Renal pelvis (tissue), 12 donors: Measurements from ENCODE around the gene HPD. TPM values are rescaled to one million over a fixed set of nuclear protein-coding genes. Genes with fewer than 3 reads are reported as not detected.
"Not testable (repeated sequence)": the region's sequence is repeated elsewhere in the genome, so short reads cannot be mapped to it uniquely, and the experiment has no call there.

Source experiments
- DNase-seq: peaks from one replicate; pipeline ENCODE4 v3.0.0-alpha.2; 2013
- long read RNA-seq, 16 experiments: transcript quantifications; one replicate each; lab custom pipeline, GENCODE V29; 2026
- polyA plus RNA-seq, 3 donors: library from polyadenylated mRNA; unstranded; fragments of 120-200 nt; gene quantifications; one replicate each; pipeline ENCODE4 v1.2.1, GENCODE V29; 2013; ENCODE audit not compliant: insufficient read length in 3 of 3

HPD gene
- polyA plus RNA-seq = 1 to 10 TPM; 3.2 to 5.0 (median 4.4) TPM
- long read RNA-seq, donor 1, partial matches to known transcripts = 0 of 2 reads
- long read RNA-seq, donor 1, other reads (novel, unspliced or antisense) = 0 of 2 reads
- long read RNA-seq, donor 2 = 0 reads
- long read RNA-seq, donor 3, partial matches to known transcripts = 0 of 1 reads
- long read RNA-seq, donor 3, other reads (novel, unspliced or antisense) = 0 of 1 reads
- long read RNA-seq, donor 4 = 0 reads
- long read RNA-seq, donor 5 = 0 reads
- long read RNA-seq, donor 6 = 0 reads
- long read RNA-seq, donor 7, partial matches to known transcripts = 0 of 2 reads
- long read RNA-seq, donor 7, other reads (novel, unspliced or antisense) = 0 of 2 reads
- long read RNA-seq, donor 8 = 0 reads
- long read RNA-seq, donor 9, partial matches to known transcripts = 0 of 1 reads
- long read RNA-seq, donor 9, other reads (novel, unspliced or antisense) = 0 of 1 reads
- long read RNA-seq, donor 10 = 0 reads
- long read RNA-seq, donor 11, partial matches to known transcripts = 0 of 1 reads
- long read RNA-seq, donor 11, other reads (novel, unspliced or antisense) = 0 of 1 reads
- long read RNA-seq, donor 12, partial matches to known transcripts = 0 of 1 reads
- long read RNA-seq, donor 12, other reads (novel, unspliced or antisense) = 0 of 1 reads
- long read RNA-seq, donor 13, partial matches to known transcripts = 0 of 1 reads
- long read RNA-seq, donor 13, other reads (novel, unspliced or antisense) = 0 of 1 reads
- long read RNA-seq, donor 14 = 0 reads
- long read RNA-seq, donor 15, partial matches to known transcripts = 0 of 1 reads
- long read RNA-seq, donor 15, other reads (novel, unspliced or antisense) = 0 of 1 reads
- long read RNA-seq, donor 16 = 0 reads

DNA sequence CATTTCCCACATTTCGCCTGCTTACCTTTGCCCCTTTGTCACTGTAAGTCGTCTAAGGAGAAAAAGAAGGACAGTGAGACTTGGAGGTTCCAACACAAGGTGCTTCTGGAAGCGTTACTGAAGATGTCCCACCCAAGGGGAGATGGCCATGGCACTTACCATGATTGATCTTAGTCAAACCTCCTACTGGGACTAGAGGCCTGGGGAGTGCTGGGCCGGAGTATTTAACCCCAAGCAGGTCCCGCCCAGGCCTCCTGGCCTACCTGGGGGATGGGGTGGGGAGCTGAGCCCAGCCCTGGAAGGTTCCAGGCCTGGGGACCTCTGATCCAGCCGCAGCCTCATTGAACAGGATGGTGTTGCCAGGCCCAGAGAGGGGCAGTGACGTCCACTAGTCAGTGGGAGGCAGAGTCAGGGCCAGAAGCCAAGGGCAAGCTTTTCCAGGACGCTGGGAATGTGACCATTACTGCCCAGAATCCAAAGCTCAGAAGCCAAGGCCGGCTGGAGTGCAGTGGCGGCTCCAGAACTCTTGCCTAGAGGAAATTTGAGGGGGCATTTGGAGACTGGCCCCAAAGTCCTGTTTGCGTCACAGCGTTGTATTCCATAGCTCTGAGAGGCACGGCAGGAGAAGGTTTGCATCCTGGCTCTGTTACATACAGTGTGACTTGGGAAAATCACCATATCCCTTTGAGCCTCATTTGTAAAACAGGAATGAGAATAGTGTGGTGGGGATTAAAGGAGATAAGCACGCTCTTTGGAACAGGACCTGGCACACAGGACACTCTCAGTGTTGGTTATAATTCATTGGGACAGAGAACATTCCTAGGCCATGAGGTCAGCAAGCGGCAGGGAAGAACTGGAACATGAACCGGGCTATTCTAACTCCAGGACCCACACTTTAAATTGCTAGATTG lies at the start of gene HPD:
TSS of gene HPD (minus strand) at position 198 of the 911 bp plus-strand sequence. CDS start at position 162, 36 bp downstream.
- DNase-seq = peak; percentile 67

DNA sequence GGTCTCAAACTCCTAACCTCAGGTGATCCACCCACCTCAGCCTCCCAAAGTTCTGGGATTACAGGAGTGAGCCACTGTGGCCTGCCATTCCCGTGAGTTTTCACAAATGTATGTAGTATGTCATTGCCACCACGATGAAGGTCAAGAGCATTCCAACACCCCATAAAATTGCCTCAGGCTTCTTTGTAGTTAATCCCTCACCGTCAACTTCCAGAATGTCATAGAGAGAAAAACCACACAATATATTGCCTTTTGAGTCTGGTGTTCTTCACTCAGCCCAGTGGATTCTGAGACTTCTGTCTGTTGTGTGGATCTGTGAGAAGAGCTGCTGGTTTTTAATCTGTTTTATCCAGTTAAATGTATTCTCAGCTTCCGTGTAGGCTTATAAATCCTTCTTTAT lies 47.1 kb upstream of the HPD start:
- no peak for DNase-seq

GRCh38 chr12:121903202-121903601 lies 44.5 kb upstream of the HPD start:
- DNase-seq = no peak

- DNase-seq = no peak
Measured at GRCh38 chr12:121899590-121899989, 40.9 kb upstream of the HPD start.

GRCh38 chr12:121898287-121898686 lies 39.6 kb upstream of the HPD start:
- no peak for DNase-seq

DNA sequence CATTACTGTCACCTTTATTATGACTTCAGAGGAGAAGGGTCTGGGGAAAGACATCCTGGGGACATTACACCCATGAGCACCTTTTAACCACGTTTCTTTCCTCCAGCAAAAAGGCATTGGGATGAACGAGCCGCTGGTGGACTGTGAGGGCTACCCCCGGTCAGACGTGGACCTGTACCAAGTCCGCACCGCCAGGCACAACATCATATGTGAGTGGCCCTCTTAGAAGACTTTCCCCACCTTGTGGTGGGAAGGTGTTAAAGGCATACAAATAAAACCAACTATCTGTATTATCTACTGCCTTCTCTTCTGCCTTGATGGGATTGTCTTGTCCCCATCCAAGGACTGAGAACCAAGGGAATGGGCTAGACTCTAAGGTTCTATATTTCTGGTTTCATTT lies 36.0 kb upstream of the HPD start:
- DNase-seq = peak; percentile 53

GRCh38 chr12:121893961-121894460 lies 35.4 kb upstream of the HPD start:
- DNase-seq = peak; percentile 47

DNA sequence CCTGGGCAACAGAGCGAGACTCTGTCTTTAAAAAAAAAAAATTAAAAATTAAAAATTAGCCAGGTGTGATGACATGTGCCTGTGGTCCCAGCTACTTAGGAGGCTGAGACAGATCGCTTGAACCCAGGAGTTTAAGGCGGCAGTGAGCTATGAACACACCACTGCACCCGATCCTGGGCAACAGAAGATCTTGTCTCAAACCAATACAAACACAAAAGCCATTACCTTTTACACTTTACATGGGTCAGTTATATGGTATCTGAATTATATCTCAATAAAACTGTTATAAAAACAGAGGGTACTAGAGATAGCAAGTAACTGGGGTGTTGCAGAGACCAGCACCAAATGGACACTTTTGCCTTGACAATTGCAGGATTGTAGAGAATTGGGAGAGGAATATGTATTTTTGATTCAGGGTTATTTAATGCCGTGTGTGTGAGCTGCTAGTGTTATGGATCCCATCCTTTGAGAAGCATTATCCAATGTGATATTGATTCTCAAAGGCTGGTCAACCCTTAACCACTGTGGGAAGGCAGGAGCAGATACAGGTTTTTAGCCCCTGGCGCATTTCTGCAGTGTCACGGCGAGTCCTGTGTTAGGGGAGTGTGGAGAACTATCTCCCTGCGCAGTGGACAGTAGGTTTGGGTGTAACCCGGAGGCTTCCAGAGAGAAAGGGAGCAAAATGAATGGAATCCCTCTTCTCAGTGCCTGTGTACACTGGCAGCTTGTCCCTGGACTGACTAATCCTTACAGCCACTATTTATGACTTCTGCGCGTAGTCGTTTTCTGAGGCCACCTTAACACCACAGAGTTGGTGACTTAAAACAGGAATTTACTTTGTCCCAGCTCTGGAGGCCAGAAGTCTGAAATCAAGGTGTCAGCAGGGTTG lies 34.3 kb upstream of the HPD start:
- no peak for DNase-seq

GRCh38 chr12:121889661-121890060 lies 31.0 kb upstream of the HPD start:
- not testable (repeated sequence) for DNase-seq

- no peak for DNase-seq
Measured at GRCh38 chr12:121889274-121889624, 30.6 kb upstream of the HPD start.

DNA sequence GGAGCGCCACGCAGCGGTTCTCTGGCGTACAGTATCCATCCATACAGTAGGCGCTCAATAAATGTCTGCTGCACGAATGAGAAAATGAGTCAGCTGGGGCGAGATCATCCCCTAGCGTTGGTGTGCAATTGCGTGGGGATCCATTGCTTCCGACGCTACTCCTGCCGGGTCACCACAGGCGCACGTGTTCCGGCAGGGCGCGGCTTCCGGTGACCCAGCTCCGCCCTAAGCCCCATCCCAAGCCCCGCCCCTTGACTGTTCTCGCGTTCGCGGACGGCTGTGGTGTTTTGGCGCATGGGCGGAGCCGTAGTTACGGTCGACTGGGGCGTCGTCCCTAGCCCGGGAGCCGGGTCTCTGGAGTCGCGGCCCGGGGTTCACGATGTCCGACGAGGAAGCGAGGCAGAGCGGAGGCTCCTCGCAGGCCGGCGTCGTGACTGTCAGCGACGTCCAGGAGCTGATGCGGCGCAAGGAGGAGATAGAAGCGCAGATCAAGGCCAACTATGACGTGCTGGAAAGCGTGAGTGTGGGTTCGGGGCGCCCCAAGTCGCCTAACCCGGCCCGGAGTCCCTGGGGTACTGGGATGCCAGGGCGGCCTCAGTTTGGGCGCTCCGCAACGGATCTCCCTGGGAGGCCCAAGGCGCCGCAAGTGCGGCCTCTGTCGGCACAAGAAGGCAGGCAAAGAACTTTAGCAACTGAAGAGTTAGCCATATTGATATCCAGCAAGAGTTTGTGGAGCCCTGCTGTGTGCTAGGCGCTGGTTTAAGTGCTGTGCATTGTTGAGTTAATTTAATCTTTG lies 30.0 kb upstream of the HPD start, which contains the start of gene PSMD9:
TSS of gene PSMD9 (plus strand) at position 313 of the 796 bp plus-strand sequence. CDS start at position 380, 67 bp downstream.
- peak; percentile 95 for DNase-seq

GRCh38 chr12:121888083-121888477 lies 29.4 kb upstream of the HPD start:
- DNase-seq = no peak

DNA sequence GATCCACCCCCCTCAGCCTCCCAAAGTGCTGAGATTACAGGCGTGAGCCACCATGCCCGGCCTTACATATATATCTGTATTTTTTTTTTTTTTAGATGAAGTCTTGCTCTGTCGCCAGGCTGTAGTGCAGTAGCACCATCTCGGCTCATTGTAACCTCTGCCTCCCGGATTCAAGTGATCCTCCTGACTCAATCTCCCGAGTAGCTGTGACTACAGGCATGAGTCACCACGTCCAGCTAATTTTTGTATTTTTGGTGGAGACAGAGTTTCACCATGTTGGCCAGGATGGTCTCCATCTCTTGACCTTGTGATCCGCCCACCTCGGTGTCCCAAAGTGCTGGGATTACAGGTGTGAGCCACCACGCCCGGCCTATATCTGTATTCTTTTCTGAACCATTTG lies 26.5 kb upstream of the HPD start:
- not testable (repeated sequence) for DNase-seq

- no peak for DNase-seq
Measured at GRCh38 chr12:121883315-121883660, 24.6 kb upstream of the HPD start.

GRCh38 chr12:121876080-121876447 lies 17.4 kb upstream of the HPD start:
- DNase-seq = not testable (repeated sequence)

DNA sequence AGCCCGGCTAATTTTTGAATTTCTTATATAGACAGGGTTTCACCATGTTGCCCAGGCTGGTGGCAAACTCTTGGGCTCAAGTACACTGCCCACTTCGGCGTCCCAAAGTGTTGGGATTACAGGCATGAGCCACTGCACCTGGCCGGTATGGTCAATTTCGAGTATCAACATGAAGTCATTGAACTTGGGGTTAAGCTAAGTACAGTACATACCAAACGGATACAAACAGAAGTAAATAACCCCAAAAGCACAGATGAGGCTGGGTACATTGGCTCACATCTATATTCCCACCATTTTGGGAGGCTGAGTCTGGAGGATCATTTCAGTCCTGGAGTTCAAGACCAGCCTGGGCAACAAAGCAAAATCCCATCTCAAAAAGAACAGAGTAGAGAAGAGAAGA lies 16.9 kb upstream of the HPD start:
- no peak for DNase-seq

GRCh38 chr12:121874071-121874470 lies 15.4 kb upstream of the HPD start:
- DNase-seq = no peak

GRCh38 chr12:121873216-121873569 lies 14.5 kb upstream of the HPD start:
- DNase-seq = no peak

DNA sequence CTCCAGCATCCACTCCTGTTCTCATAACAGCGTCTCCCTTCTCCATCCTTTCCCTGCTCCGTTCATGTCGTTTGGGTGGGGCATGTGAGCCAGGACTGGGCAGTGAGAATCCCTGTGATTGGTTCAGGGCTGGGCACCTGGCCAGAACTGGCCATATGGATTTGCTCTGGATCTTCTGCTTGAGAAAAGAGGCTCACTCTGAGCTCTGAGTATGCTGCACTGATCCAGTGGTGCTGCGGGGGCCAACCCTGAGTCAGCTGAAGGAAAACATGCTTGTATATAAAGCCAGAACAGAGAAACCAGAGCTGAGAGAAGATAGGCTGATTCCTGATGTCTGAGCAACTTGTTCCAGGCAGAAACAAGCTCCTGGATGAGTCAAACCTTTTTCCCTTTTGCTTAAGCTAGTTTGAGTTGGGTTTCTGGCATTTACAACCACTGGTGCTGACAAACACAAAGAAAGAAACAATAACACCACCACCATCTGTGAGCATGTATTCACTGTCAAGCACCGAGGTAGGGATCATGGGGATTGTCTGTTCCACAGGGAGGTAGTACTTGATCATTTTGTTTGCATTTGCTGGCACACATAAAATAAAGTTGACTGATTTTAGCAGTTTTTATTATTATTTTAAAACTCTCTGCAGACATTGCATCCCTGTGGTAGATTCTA lies 14.0 kb upstream of the HPD start:
- DNase-seq = peak; percentile 73
